OCI-LY3 (cell line): ENCODE results near the gene LMTK2.

Source experiments
- H2AFZ ChIP-seq: fragments of 200-600, 300-600 bp; shearing (Covaris generic); 2 replicates; pipeline ENCODE4 v1.6.0; 2014; ENCODE audit warnings: antibody characterized with exemption, low read depth, low read length
- H3K27ac ChIP-seq: fragments of 200-600, 300-600 bp; sonication (generic); 2 replicates; pipeline ENCODE4 v1.5.1; 2014; ENCODE audit warnings: mild to moderate bottlenecking, low read length, moderate library complexity, mixed read lengths
- H3K27me3 ChIP-seq: fragments of 200-600, 300-600 bp; sonication (generic); 2 replicates; pipeline ENCODE4 v1.6.1; 2014; ENCODE audit warnings: low read depth, low read length, mixed read lengths
- H3K36me3 ChIP-seq: fragments of 200-600, 300-600 bp; sonication (generic); replicated peaks from 2 replicates; pipeline ENCODE3; 2014; ENCODE audit warnings: low read depth, low read length, mixed read lengths
- H3K4me1 ChIP-seq: fragments of 300-600, 200-600 bp; sonication (generic); 2 replicates; pipeline ENCODE4 v1.6.1; 2014; ENCODE audit warnings: low read length, mixed read lengths
- H3K4me2 ChIP-seq: fragments of 200-600, 300-600 bp; sonication (generic); 2 replicates; pipeline ENCODE4 v1.6.1; 2014; ENCODE audit warnings: low read length, mixed read lengths
- H3K4me3 ChIP-seq: fragments of 300-600, 200-600 bp; sonication (generic); 2 replicates; pipeline ENCODE4 v1.5.1; 2014; ENCODE audit warnings: antibody characterized with exemption, mild to moderate bottlenecking, low read length, moderate library complexity
- H3K79me2 ChIP-seq: fragments of 300-600, 200-600 bp; shearing (Covaris generic); 2 replicates; pipeline ENCODE4 v1.6.1; 2014; ENCODE audit warnings: mild to moderate bottlenecking, low read length, mixed read lengths
- H3K9ac ChIP-seq: fragments of 300-600, 200-600 bp; shearing (Covaris generic); 2 replicates; pipeline ENCODE4 v1.6.0; 2014; ENCODE audit warnings: mild to moderate bottlenecking, low read length, moderate library complexity
- H3K9me3 ChIP-seq: fragments of 200-600, 300-600 bp; shearing (Covaris generic); 2 replicates; pipeline ENCODE4 v1.6.1; 2014; ENCODE audit warnings: low read length, mixed read lengths; ENCODE audit not compliant: insufficient read depth
- H4K20me1 ChIP-seq: fragments of 200-600, 300-600 bp; sonication (generic); 2 replicates; pipeline ENCODE4 v1.6.1; 2016; ENCODE audit warnings: low read length, mixed read lengths; ENCODE audit not compliant: insufficient read depth
- EZH2phosphoT487 ChIP-seq: fragments of 200-600 bp; shearing (Covaris generic); IDR thresholded peaks from 2 replicates; pipeline ENCODE4 v1.6.1; 2018; ENCODE audit warnings: antibody characterized with exemption, mixed run types, low read depth
- TF ChIP-seq, protein P1 (sequence below): fragments of 200-600, 300-600 bp; sonication (generic); IDR thresholded peaks from 2 replicates; pipeline ENCODE4 v1.5.1; 2014; ENCODE audit warnings: antibody characterized with exemption, low read length, low read depth

LMTK2 gene

DNA sequence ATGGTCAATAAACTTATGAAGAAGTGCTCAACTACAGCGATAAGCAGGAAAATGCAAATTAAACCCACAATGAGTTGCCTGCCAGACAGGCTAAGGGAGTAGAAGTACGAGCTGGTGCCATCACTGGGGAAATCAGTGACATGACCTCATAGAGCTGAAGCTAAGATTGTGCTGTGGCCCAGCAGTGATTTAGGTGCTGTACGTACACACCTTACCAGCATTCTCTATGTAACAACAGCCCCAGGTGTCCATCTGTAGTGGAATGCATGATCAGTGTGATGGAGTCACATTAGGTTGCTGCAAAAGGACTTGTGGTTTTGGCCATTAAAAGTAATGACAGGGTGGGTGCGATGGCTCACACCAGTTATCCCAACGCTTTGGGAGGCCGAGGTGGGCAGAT lies 151.0 kb downstream of the LMTK2 start:
- peaks cover 7% of the 10 kb centered on the region for H3K36me3 ChIP-seq
- peaks cover 2% of the 10 kb centered on the region for H3K4me1 ChIP-seq
- no peaks in the 10 kb centered on the region for H3K27me3 ChIP-seq

More for the DNA sequence above, 151.0 kb downstream of the LMTK2 start:
- no peaks in the 10 kb centered on the region for H3K9me3 ChIP-seq
- no peak overlapping the region for H2AFZ ChIP-seq
- no peak overlapping the region for H3K9ac ChIP-seq
- no peak overlapping the region for H3K4me2 ChIP-seq
- peaks cover 2% of the 10 kb centered on the region for H3K79me2 ChIP-seq
- H3K4me3 ChIP-seq, result no peak overlapping the region
- TF ChIP-seq EZH2phosphoT487, result no peak
- TF ChIP-seq, protein P1, sequence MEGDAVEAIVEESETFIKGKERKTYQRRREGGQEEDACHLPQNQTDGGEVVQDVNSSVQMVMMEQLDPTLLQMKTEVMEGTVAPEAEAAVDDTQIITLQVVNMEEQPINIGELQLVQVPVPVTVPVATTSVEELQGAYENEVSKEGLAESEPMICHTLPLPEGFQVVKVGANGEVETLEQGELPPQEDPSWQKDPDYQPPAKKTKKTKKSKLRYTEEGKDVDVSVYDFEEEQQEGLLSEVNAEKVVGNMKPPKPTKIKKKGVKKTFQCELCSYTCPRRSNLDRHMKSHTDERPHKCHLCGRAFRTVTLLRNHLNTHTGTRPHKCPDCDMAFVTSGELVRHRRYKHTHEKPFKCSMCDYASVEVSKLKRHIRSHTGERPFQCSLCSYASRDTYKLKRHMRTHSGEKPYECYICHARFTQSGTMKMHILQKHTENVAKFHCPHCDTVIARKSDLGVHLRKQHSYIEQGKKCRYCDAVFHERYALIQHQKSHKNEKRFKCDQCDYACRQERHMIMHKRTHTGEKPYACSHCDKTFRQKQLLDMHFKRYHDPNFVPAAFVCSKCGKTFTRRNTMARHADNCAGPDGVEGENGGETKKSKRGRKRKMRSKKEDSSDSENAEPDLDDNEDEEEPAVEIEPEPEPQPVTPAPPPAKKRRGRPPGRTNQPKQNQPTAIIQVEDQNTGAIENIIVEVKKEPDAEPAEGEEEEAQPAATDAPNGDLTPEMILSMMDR, result no peak
- no peak overlapping the region for H3K27ac ChIP-seq
- no peaks in the 10 kb centered on the region for H4K20me1 ChIP-seq
